ENCODE results near the gene TM6SF1.
A peak's percentile ranks its signal among the peaks of the same experiment; 100 is the strongest.
"Not testable (repeated sequence)": the region's sequence is repeated elsewhere in the genome, so short reads cannot be mapped to it uniquely, and the experiment has no call there.

Gene TM6SF1

DNA sequence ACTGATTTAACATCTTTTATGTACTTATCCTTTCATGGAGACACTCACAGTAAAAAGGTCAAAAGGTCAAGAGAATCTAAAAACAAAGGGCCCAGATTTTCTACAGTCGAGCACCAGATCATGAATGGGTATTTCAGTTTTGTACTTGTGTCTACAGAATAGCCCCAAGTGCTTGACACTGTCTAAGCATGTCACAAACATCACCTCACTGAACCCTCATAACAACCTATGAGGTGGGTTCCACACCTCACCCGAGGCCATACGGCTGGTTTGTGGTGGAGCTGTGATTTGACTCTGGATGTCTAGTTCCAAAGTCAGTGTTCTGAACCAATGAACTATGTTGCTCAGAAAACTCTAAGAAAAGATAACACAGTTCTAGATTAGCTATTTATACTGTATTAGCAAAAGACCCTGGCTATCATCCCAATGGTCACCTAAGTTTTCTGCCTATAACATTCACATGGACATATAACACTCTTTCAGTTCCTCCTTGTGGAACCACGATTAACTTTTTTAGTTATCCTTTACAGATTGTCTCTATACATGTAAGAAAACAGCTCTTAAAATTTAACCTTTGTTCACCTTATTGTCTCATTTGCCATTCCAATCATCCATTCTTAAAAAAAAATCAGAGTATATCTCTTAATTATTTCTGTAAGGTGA, 25.5 kb downstream of the TM6SF1 start:
- H3K4me3 ChIP-seq (ENCODE audit: low read length), result no peak overlapping the region
- no peak for TF ChIP-seq CTCF (conservative IDR thresholded peaks at IDR 0.05; ENCODE audit: low read length)
- no peak for DNase-seq (ENCODE audit: low read depth)

DNA sequence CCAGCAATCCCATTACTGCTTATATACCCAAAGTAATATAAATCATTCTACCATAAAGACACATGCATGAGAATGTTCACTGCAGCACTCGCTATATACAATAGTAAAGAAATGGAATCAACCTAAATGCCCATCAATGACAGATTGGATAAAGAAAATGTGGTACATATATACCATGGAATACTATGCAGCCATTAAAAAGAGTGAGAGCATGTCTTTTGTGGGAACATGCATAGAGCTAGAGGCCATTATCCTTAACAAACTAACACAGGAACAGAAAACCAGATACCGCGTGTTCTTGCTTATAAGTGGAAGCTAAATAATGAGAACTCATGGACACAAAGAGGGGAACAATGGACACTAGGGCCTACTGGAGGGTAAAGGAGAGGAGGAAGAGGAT, 34.7 kb downstream of the TM6SF1 start:
- DNase-seq (ENCODE audit: low read depth); H3K4me3 ChIP-seq (ENCODE audit: low read length): not testable (repeated sequence)

- H3K4me3 ChIP-seq (ENCODE audit: low read length), result no peak overlapping the region
- no peak for TF ChIP-seq CTCF (conservative IDR thresholded peaks at IDR 0.05; ENCODE audit: low read length)
- DNase-seq (ENCODE audit: low read depth), result no peak
These were observed 37.3 kb downstream of the TM6SF1 start for GRCh38 chr15:83144771-83145170.

- peak; percentile 11 for DNase-seq (ENCODE audit: low read depth)
- TF ChIP-seq CTCF (conservative IDR thresholded peaks at IDR 0.05; ENCODE audit: low read length), result no peak
- no peak overlapping the region for H3K4me3 ChIP-seq (ENCODE audit: low read length)
These were observed 45.8 kb downstream of the TM6SF1 start for GRCh38 chr15:83153288-83153687.

- DNase-seq (ENCODE audit: low read depth), result no peak
- TF ChIP-seq CTCF (conservative IDR thresholded peaks at IDR 0.05; ENCODE audit: low read length), result no peak
- no peak overlapping the region for H3K4me3 ChIP-seq (ENCODE audit: low read length)
These were observed 48.5 kb downstream of the TM6SF1 start for GRCh38 chr15:83155942-83156341.

DNA sequence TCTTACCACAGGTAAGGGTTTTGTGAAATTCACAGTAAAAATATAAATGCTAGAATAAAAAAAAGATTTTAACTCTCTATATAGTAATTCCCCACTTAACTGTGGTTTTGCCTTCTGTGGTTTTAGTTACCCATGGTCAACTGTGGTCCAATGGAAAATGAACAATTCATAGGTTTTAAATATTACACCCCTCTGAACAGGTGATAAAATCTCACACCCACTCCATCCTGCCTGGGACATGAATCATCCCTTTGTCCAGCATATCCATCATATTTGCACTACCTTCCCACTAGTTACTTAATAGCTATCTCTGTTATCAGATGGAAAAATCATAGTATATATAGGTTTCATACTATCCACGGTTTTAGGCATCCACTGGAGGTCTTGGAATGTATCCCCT, 50.9 kb downstream of the TM6SF1 start:
- TF ChIP-seq CTCF (conservative IDR thresholded peaks at IDR 0.05; ENCODE audit: low read length), result no peak
- no peak for DNase-seq (ENCODE audit: low read depth)

DNA sequence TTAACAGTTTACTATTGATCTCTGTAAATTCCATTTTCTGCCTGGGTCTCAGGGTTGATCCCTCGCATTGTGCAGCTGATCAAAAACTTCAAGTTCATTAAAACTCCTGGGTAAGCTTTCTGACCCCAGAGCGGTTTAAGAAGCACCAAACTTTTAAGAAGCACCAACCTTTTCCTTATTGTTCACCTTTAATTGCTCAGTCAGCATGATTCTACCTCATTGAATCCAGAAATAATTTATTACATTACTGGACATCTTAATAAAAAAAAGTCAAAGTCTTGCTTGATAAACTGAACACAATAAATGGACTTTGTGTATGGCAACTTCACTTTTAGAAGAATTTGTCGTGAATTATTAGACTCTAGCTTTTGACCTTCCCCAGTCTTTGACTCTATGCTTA, 53.3 kb downstream of the TM6SF1 start:
- TF ChIP-seq CTCF (conservative IDR thresholded peaks at IDR 0.05; ENCODE audit: low read length), result no peak
- no peak overlapping the region for H3K4me3 ChIP-seq (ENCODE audit: low read length)

More for the DNA sequence above, 50.9 kb downstream of the TM6SF1 start:
- no peak overlapping the region for H3K4me3 ChIP-seq (ENCODE audit: low read length)

GRCh38 chr15:83163032-83163431, 55.6 kb downstream of the TM6SF1 start:
- no peak for TF ChIP-seq CTCF (conservative IDR thresholded peaks at IDR 0.05; ENCODE audit: low read length)
- no peak overlapping the region for H3K4me3 ChIP-seq (ENCODE audit: low read length)
- DNase-seq (ENCODE audit: low read depth), result no peak

More for the DNA sequence above, 53.3 kb downstream of the TM6SF1 start:
- no peak for DNase-seq (ENCODE audit: low read depth)
